Measurements from ENCODE around the gene PCDH9.

Gene PCDH9

DNA sequence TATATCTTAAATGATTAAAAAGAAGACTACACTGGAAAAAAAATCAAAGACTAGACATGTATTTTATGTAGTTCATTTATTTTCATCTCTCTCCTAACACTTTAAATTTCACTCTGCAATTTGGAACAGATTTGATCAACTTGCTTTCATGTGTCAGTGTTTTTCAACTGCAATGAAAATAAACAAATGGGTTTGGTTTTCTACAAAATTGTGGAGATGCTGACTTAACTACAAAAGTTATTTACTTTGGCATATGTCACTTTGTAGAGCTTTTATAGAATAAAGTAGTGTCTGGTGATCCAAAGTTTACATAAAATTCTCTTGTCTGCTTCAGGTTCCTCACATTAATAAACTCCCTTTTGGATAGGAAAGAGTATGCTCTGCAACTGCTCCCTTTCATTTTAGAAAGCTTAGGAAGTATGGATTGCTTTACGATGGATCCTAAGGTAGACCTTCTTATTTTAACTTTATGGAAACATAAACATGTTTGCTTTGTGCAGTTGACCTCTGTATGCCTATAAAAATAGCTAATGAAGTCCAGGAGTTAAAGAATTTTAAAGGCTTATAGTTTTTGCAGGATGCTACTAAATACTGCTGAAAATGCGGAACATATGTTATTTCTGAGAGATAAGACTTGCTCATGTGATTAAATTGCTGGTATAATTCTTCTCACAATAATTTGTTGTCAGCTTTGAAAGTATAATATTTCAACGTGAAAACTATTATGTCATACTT lies 815.9 kb downstream of the PCDH9 start:
- DNase-seq (ENCODE audit: extremely low read depth, low read depth): no peak
- TF ChIP-seq CTCF (IDR thresholded peaks at IDR 0.05; ENCODE audit: low read depth, low read length, missing control alignments): no peak
- no peak overlapping the region for H3K4me3 ChIP-seq (replicated peaks; ENCODE audit: low read depth, low read length)

DNA sequence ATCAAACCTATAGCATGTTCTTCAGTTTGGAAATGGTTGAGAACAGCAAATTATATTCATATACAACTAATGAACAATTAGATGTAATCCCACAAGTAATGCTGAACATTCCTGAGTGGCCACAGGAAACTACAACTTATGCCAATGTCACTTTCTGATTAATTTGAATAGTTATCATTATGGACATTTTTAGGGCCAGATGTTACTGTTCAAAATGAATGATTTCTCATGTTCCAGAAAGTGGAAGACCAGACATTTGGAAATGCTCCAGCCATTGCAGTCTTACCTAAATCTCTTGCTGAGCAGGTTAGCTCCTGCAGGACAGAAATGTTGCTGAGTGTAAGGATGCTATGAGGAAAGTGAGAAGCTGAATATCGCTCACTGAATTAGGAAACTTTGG lies 819.8 kb downstream of the PCDH9 start:
- H3K4me3 ChIP-seq (replicated peaks; ENCODE audit: low read depth, low read length): no peak overlapping the region
- TF ChIP-seq CTCF (IDR thresholded peaks at IDR 0.05; ENCODE audit: low read depth, low read length, missing control alignments): no peak
- DNase-seq (ENCODE audit: extremely low read depth, low read depth): no peak

DNA sequence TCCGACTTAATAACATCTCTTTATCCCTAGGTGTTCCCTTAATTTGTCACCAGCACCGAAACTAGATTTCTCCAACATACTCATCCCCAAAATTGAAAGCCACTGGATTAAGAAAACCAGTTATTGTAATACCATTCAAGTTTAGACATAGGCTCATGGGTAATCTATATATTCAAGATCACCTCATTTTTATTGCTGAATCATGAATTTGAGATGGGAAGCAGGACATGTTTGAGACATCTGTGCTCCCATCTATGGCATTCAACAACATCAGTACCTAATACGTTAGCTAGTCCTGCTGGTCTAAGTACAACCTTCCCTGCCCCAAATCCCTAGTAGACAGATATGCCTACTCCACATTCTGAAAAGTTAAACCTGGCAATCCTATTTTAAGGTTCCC lies 820.6 kb downstream of the PCDH9 start:
- no peak overlapping the region for H3K4me3 ChIP-seq (replicated peaks; ENCODE audit: low read depth, low read length)
- DNase-seq (ENCODE audit: extremely low read depth, low read depth): no peak
- no peak for TF ChIP-seq CTCF (IDR thresholded peaks at IDR 0.05; ENCODE audit: low read depth, low read length, missing control alignments)

DNA sequence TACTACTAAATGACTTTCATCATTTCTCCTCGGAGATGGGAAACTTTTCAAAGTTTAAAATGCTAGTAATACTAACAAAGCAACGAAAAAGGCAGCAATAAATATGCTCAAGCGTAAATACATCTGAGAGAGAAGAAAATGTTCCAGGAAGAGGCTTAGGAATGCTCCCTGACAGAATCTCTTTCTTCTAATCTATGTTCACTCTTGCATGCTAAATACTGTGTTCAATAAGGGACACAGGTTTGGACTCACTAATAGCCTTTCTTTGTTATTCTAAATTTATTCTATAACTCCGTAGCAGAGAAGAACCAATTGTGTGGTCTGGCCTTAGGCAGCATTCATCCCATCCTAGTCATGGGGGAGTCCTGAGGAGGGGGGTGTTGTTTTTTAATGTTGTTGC lies 823.0 kb downstream of the PCDH9 start:
- TF ChIP-seq CTCF (IDR thresholded peaks at IDR 0.05; ENCODE audit: low read depth, low read length, missing control alignments): no peak
- H3K4me3 ChIP-seq (replicated peaks; ENCODE audit: low read depth, low read length): no peak overlapping the region
- no peak for DNase-seq (ENCODE audit: extremely low read depth, low read depth)

- no peak overlapping the region for H3K4me3 ChIP-seq (replicated peaks; ENCODE audit: low read depth, low read length)
- TF ChIP-seq CTCF (IDR thresholded peaks at IDR 0.05; ENCODE audit: low read depth, low read length, missing control alignments): no peak
- no peak for DNase-seq (ENCODE audit: extremely low read depth, low read depth)
Observed at GRCh38 chr13:66405908-66406802, 824.0 kb downstream of the PCDH9 start.

GRCh38 chr13:66402546-66402945 lies 827.6 kb downstream of the PCDH9 start:
- no peak for TF ChIP-seq CTCF (IDR thresholded peaks at IDR 0.05; ENCODE audit: low read depth, low read length, missing control alignments)
- no peak for DNase-seq (ENCODE audit: extremely low read depth, low read depth)
- no peak overlapping the region for H3K4me3 ChIP-seq (replicated peaks; ENCODE audit: low read depth, low read length)

Data from HFF-Myc (cell line).